HCT116 (cell line): Measurements from ENCODE around the gene CDH22. TPM values are rescaled to one million over a fixed set of nuclear protein-coding genes. Genes with fewer than 3 reads are reported as not detected.

Source experiments
- ATAC-seq: fragments of 200-7000 bp; cut with Tn5 transposase; 2 replicates; pipeline ENCODE4 v1.9.1; 2020; ENCODE audit warnings: mild to moderate bottlenecking, moderate library complexity
- BruUV-seq: library from RNA; stranded (reverse); fragments of 400-500 nt; replicated peaks from 2 replicates; lab custom pipeline; 2021; lab: Mats Ljungman, UMichigan
- CTCF ChIA-PET: fragments of 300-600 bp; sonication (Branson Sonifier 250); formaldehyde crosslinking; loops from one replicate; lab custom pipeline; 2021; ENCODE audit warnings: antibody characterized with exemption; lab: Charles Lee
- POLR2A ChIA-PET: fragments of 300-600, 350-600 bp; sonication (Branson Sonifier 250); formaldehyde crosslinking; loops from one replicate; lab custom pipeline; 2021; ENCODE audit warnings: antibody characterized with exemption; lab: Charles Lee
- RAD21 ChIA-PET, 2 experiments: fragments of 300-600 bp; sonication (Branson Sonifier 250); formaldehyde crosslinking; loops; one replicate each; lab custom pipeline; 2023; ENCODE audit warnings: low total read pairs in 2 of 2; ENCODE audit not compliant: uncharacterized antibody in 2 of 2, unreplicated experiment in 2 of 2, low non-redundant PET in 1 of 2; lab: Charles Lee
- DNase-seq: peaks from one replicate; pipeline ENCODE4 v3.0.0-alpha.2; 2010; ENCODE audit warnings: low read depth, low spot score
- H2AFZ ChIP-seq: fragments of 200-600 bp; shearing (Covaris generic), sonication (generic); 2 replicates; pipeline ENCODE4 v1.6.1; 2017; ENCODE audit warnings: low read depth, mixed run types, mixed read lengths, antibody characterized with exemption, low read length; ENCODE audit not compliant: poor library complexity, severe bottlenecking
- H3K27ac ChIP-seq: 2 replicates; pipeline ENCODE4 v1.5.1; 2012; ENCODE audit warnings: low read depth, low read length
- H3K27me3 ChIP-seq: fragments of 200-600 bp; sonication (generic); 2 replicates; pipeline ENCODE4 v1.6.1; 2016; ENCODE audit warnings: mixed run types, low read length, mixed read lengths; ENCODE audit not compliant: insufficient read depth
- H3K36me3 ChIP-seq, 2 experiments: fragments of 200-500 bp in 1 of 2; fragments of 200-600 bp in 1 of 2; sonication (Bioruptor generic) in 1 of 2; sonication (generic) in 1 of 2; 2 replicates each; pipeline versions ENCODE4 v1.5.1 to v1.6.1; 2014 to 2016; ENCODE audit warnings: low read length in 2 of 2, inconsistent platforms in 1 of 2, mixed read lengths in 1 of 2, mixed run types in 1 of 2; ENCODE audit not compliant: insufficient read depth in 2 of 2, control insufficient read depth in 1 of 2
- H3K4me1 ChIP-seq, 2 experiments: fragments of 200-600 bp in 1 of 2; sonication (generic) in 1 of 2; 2 replicates each; pipeline versions ENCODE4 v1.5.1 to v1.6.1; 2012 to 2017; ENCODE audit warnings: low read length in 2 of 2, inconsistent platforms in 1 of 2, mild to moderate bottlenecking in 1 of 2, mixed read lengths in 1 of 2, mixed run types in 1 of 2, moderate library complexity in 1 of 2; ENCODE audit not compliant: insufficient read depth in 2 of 2, control insufficient read depth in 1 of 2
- H3K4me2 ChIP-seq: fragments of 200-600 bp; sonication (generic); 2 replicates; pipeline ENCODE4 v1.6.1; 2017; ENCODE audit warnings: mixed run types, low read length, mixed read lengths
- H3K4me3 ChIP-seq, 2 experiments: fragments of 200-600 bp in 1 of 2; sonication (generic) in 1 of 2; replicated peaks in 1 of 2; 2 replicates each; pipeline ENCODE4 v1.5.1; 2011 to 2016; ENCODE audit warnings: low read length in 2 of 2, control low read depth in 1 of 2, low read depth in 1 of 2, mild to moderate bottlenecking in 1 of 2, mixed read lengths in 1 of 2, mixed run types in 1 of 2
- H3K79me2 ChIP-seq: fragments of 200-600 bp; sonication (generic); 2 replicates; pipeline ENCODE4 v1.6.1; 2017; ENCODE audit warnings: mild to moderate bottlenecking, mixed run types, low read length, moderate library complexity, mixed read lengths; ENCODE audit not compliant: insufficient read depth
- H3K9ac ChIP-seq: fragments of 200-600 bp; sonication (generic); 2 replicates; pipeline ENCODE4 v1.6.1; 2016; ENCODE audit warnings: low read length, mixed read lengths
- H3K9me2 ChIP-seq: fragments of 200-600 bp; sonication (generic), shearing (Covaris generic); 2 replicates; pipeline ENCODE4 v1.6.1; 2017; ENCODE audit warnings: mixed run types, mild to moderate bottlenecking, moderate library complexity; ENCODE audit not compliant: insufficient read depth
- H3K9me3 ChIP-seq, 2 experiments: fragments of 200-500 bp in 1 of 2; fragments of 200-600 bp in 1 of 2; sonication (Bioruptor generic) in 1 of 2; sonication (generic) in 1 of 2; 2 replicates each; pipeline ENCODE4 v1.6.1; 2014 to 2017; ENCODE audit warnings: low read length in 2 of 2, mixed read lengths in 2 of 2, inconsistent platforms in 1 of 2, low read depth in 1 of 2, mild to moderate bottlenecking in 1 of 2, mixed run types in 1 of 2, moderate library complexity in 1 of 2; ENCODE audit not compliant: control insufficient read depth in 1 of 2, insufficient read depth in 1 of 2
- H4K20me1 ChIP-seq: fragments of 200-600 bp; sonication (generic), shearing (Covaris generic); 2 replicates; pipeline ENCODE4 v1.6.1; 2017; ENCODE audit warnings: mixed run types, mild to moderate bottlenecking, moderate library complexity; ENCODE audit not compliant: insufficient read depth
- CBX3 ChIP-seq: IDR thresholded peaks from 2 replicates; pipeline ENCODE4 v1.6.1; 2012; ENCODE audit warnings: low read depth
- CEBPB ChIP-seq: IDR thresholded peaks from 2 replicates; pipeline ENCODE4 v1.6.1; 2012; ENCODE audit warnings: low read depth
- ELF1 ChIP-seq: IDR thresholded peaks from 2 replicates; pipeline ENCODE4 v1.6.1; 2012; ENCODE audit warnings: low read depth, borderline replicate concordance
- EZH2 ChIP-seq: fragments of 200-600 bp; sonication (generic); IDR thresholded peaks from 2 replicates; pipeline ENCODE4 v1.6.1; 2017; ENCODE audit warnings: antibody characterized with exemption, mixed run types
- EZH2phosphoT487 ChIP-seq: fragments of 200-600 bp; IDR thresholded peaks from 2 replicates; pipeline ENCODE4 v1.6.1; 2018; ENCODE audit warnings: antibody characterized with exemption, borderline replicate concordance
- POLR2A ChIP-seq: IDR thresholded peaks from 2 replicates; pipeline ENCODE4 v1.7.0; 2011; ENCODE audit warnings: borderline replicate concordance; ENCODE audit not compliant: insufficient read depth, insufficient read length; ENCODE audit errors: extremely low read depth
- RAD21 ChIP-seq: IDR thresholded peaks from 2 replicates; pipeline ENCODE4 v1.6.1; 2012; ENCODE audit warnings: low read depth, mild to moderate bottlenecking
- YY1 ChIP-seq: IDR thresholded peaks from 2 replicates; pipeline ENCODE4 v1.6.1; 2011; ENCODE audit warnings: low read length, low read depth, moderate library complexity, mild to moderate bottlenecking; ENCODE audit not compliant: insufficient replicate concordance; ENCODE audit errors: extremely low read depth
- ZFX ChIP-seq: fragments of 450-650 bp; IDR thresholded peaks from 2 replicates; pipeline ENCODE4 v1.6.1; 2017
- ZNF274 ChIP-seq: fragments of 200-500 bp; sonication (Bioruptor generic); IDR thresholded peaks from 2 replicates; pipeline ENCODE4 v1.6.1; 2014; ENCODE audit warnings: mild to moderate bottlenecking, low read depth, low read length, inconsistent platforms
- intact Hi-C: fragments of 100-400 bp; cut with micrococcal nuclease; formaldehyde crosslinking; loops from 2 replicates; pipeline ENCODE4 v1.10.0; 2022
- total RNA-seq: library from RNA; stranded (reverse); gene quantifications from one replicate; pipeline ENCODE4 v1.2.1, GENCODE V29; 2021; ENCODE audit not compliant: unreplicated experiment
- TF ChIP-seq, protein P1 (sequence below): IDR thresholded peaks from 2 replicates; pipeline ENCODE4 v1.6.1; 2012
- TF ChIP-seq, protein P2 (sequence below): IDR thresholded peaks from 2 replicates; pipeline ENCODE4 v1.6.1; 2012

Gene CDH22
- total RNA-seq, 1 experiment from 2014 or later: 1.8 TPM

DNA sequence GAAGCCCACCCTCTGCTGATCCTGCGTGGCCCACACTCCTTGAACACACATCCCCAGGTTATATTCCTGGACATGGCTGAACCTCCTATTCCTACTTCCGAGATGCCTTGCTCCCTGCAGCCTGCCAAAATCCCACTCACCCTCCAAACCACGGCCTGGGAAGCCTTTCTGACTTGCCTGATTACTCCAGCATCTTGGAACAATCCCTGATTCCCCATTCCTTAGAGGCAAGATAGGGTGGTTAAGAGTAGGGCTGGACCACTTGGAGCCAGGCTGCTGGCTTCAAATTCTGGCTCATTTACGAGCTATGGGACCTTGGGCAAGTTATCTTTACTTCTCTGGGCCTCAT lies 45.9 kb upstream of the CDH22 start:
- no peaks in the 10 kb centered on the region for H3K79me2 ChIP-seq
- no peak overlapping the region for H2AFZ ChIP-seq
- H3K4me3 ChIP-seq: no peak overlapping the region
- no peaks in the 10 kb centered on the region for H4K20me1 ChIP-seq
- ChIA-PET RAD21 (no interaction called here), POLR2A (no interaction called here), CTCF (no interaction called here)
- no peak overlapping the region for H3K4me2 ChIP-seq
- no peak overlapping the region for H3K9ac ChIP-seq
- H3K27ac ChIP-seq: no peak overlapping the region
- 0 out of 4 replicates have a peak, but pooled peaks cover 0 to 3% of the 10 kb centered on the region in 2 experiments for H3K4me1 ChIP-seq
- intact Hi-C loops: no loop called here
- no peaks in the 10 kb centered on the region for H3K9me2 ChIP-seq
- TF ChIP-seq YY1 (no peak), CBX3 (no peak), ZNF274 (no peak), RAD21 (no peak), POLR2A (no peak), CEBPB (no peak)
- TF ChIP-seq, protein P1, sequence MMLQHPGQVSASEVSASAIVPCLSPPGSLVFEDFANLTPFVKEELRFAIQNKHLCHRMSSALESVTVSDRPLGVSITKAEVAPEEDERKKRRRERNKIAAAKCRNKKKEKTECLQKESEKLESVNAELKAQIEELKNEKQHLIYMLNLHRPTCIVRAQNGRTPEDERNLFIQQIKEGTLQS: no peak
- H3K27me3 ChIP-seq: no peaks in the 10 kb centered on the region
- H3K9me3 ChIP-seq: no peaks in the 10 kb centered on the region
- DNase-seq: no peak
- peaks cover 2 to 9% of the 10 kb centered on the region in 2 experiments; a peak in 1 of 4 replicates for H3K36me3 ChIP-seq
- ATAC-seq: no peak
- TSS peak; percentile 3 for BruUV-seq

DNA sequence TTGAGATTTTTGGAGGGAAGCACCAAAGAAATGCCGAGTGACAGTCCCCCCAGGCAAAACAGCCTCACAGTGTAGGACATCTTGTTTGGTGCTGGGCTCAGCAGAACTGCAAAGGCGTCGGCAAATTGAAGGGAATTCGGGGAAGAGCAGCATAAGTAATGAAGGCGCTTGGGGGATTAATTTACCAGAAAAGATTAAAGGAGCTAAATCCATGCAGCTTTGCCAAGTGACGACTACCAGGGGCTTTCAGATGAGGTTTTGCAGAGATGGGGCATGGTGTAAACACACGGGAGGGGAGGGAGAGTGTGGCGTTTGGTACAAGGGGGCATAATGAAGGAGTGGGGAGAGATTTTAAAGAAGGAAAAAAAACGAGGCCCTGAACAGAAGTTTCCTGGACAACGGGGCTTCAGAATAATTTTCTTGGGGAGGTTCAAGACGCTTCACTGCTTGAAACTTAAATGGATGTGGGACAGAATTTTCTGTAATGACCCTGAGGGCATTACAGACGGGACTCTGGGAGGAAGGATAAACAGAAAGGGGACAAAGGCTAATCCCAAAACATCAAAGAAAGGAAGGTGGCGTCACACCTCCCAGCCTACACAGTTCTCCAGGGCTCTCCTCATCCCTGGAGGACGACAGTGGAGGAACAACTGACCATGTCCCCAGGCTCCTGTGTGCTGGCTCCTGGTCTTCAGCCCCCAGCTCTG lies 45.4 kb upstream of the CDH22 start:
- ChIA-PET CTCF (no interaction called here), POLR2A (no interaction called here), RAD21 (no interaction called here)
- no peak for DNase-seq
- H3K9me2 ChIP-seq: no peaks in the 10 kb centered on the region
- H4K20me1 ChIP-seq: no peaks in the 10 kb centered on the region
- H2AFZ ChIP-seq: no peak overlapping the region
- H3K4me1 ChIP-seq: 0 out of 4 replicates have a peak, but pooled peaks cover 0 to 3% of the 10 kb centered on the region in 2 experiments
- peaks cover 2 to 9% of the 10 kb centered on the region in 2 experiments; a peak in 1 of 4 replicates for H3K36me3 ChIP-seq
- no peak overlapping the region for H3K27ac ChIP-seq
- no peak overlapping the region for H3K4me3 ChIP-seq
- H3K9me3 ChIP-seq: no peaks in the 10 kb centered on the region
- ATAC-seq: no peak
- BruUV-seq: no TSS peak
- intact Hi-C loops: no loop called here
- TF ChIP-seq, protein P2, sequence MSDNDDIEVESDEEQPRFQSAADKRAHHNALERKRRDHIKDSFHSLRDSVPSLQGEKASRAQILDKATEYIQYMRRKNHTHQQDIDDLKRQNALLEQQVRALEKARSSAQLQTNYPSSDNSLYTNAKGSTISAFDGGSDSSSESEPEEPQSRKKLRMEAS: no peak
- TF ChIP-seq CEBPB (no peak), ZFX (no peak), EZH2phosphoT487 (no peak), EZH2 (no peak), ELF1 (no peak)
- no peak overlapping the region for H3K9ac ChIP-seq
- no peak overlapping the region for H3K4me2 ChIP-seq
- H3K27me3 ChIP-seq: no peaks in the 10 kb centered on the region
- no peaks in the 10 kb centered on the region for H3K79me2 ChIP-seq
